IMR-90 (cell line): ENCODE results near the gene ADAMTSL1. TPM values are rescaled to one million over a fixed set of nuclear protein-coding genes. Genes with fewer than 3 reads are reported as not detected.

ENCODE experiments used
- ATAC-seq: fragments of 200-7000 bp; cut with Tn5 transposase; 2 replicates; pipeline ENCODE4 v1.9.1; 2020; ENCODE audit warnings: low read depth, mild to moderate bottlenecking, moderate library complexity
- BruUV-seq: library from RNA; stranded (reverse); fragments of 400-500 nt; replicated peaks from 2 replicates; lab custom pipeline; 2021; lab: Mats Ljungman, UMichigan
- CTCF ChIA-PET: fragments of 300-600 bp; formaldehyde crosslinking; extraction: SDS; loops from one replicate; lab custom pipeline; 2021; ENCODE audit warnings: antibody characterized with exemption; lab: Yijun Ruan, JAX
- POLR2A ChIA-PET: fragments of 300-600 bp; sonication (Branson Sonifier 250); formaldehyde crosslinking; loops from one replicate; lab custom pipeline; 2022; ENCODE audit warnings: antibody characterized with exemption; ENCODE audit not compliant: unreplicated experiment; lab: Charles Lee
- DNase-seq: peaks from one replicate; pipeline ENCODE4 v3.0.0; 2013
- H2AFZ ChIP-seq: replicated peaks from 2 replicates; pipeline ENCODE3; 2013; ENCODE audit warnings: low read length, mild to moderate bottlenecking; ENCODE audit not compliant: poor library complexity
- H2AK5ac ChIP-seq: 2 replicates; pipeline ENCODE4 v1.6.1; 2013; ENCODE audit warnings: low read depth, low read length, inconsistent platforms
- H2AK9ac ChIP-seq: replicated peaks from 2 replicates; pipeline ENCODE3; 2013; ENCODE audit warnings: mild to moderate bottlenecking, low read depth, low read length, moderate library complexity; ENCODE audit not compliant: poor library complexity
- H2BK120ac ChIP-seq: 2 replicates; pipeline ENCODE4 v1.6.1; 2013; ENCODE audit warnings: low read depth, low read length, inconsistent platforms
- H2BK15ac ChIP-seq: 3 replicates; pipeline ENCODE4 v1.6.1; 2013; ENCODE audit warnings: low read depth, low read length, inconsistent platforms
- H2BK20ac ChIP-seq: 2 replicates; pipeline ENCODE4 v1.6.1; 2013; ENCODE audit warnings: low read depth, mild to moderate bottlenecking, inconsistent platforms, low read length, moderate library complexity
- H2BK5ac ChIP-seq: 2 replicates; pipeline ENCODE4 v1.6.1; 2013; ENCODE audit warnings: mild to moderate bottlenecking, low read depth, low read length, inconsistent platforms; ENCODE audit not compliant: poor library complexity, severe bottlenecking
- H3K14ac ChIP-seq: replicated peaks from 2 replicates; pipeline ENCODE4 v1.6.1; 2013; ENCODE audit warnings: low read depth, low read length, inconsistent platforms
- H3K18ac ChIP-seq: 2 replicates; pipeline ENCODE4 v1.6.1; 2013; ENCODE audit warnings: low read depth, low read length, control low read depth
- H3K23ac ChIP-seq: 2 replicates; pipeline ENCODE4 v1.6.1; 2013; ENCODE audit warnings: low read depth, low read length, inconsistent platforms
- H3K27ac ChIP-seq: 2 replicates; pipeline ENCODE4 v1.5.1; 2013; ENCODE audit warnings: mild to moderate bottlenecking, control low read depth, low read length; ENCODE audit not compliant: insufficient read depth
- H3K27me3 ChIP-seq: 2 replicates; pipeline ENCODE4 v1.6.1; 2013; ENCODE audit warnings: low read length; ENCODE audit not compliant: control insufficient read depth, insufficient read depth
- H3K36me3 ChIP-seq: 2 replicates; pipeline ENCODE4 v1.6.1; 2013; ENCODE audit warnings: low read length, mixed read lengths; ENCODE audit not compliant: control insufficient read depth, insufficient read depth
- H3K4ac ChIP-seq: 2 replicates; pipeline ENCODE4 v1.6.1; 2013; ENCODE audit warnings: low read depth, low read length, inconsistent platforms
- H3K4me1 ChIP-seq: 2 replicates; pipeline ENCODE4 v1.6.1; 2013; ENCODE audit warnings: low read length, mixed read lengths; ENCODE audit not compliant: control insufficient read depth, insufficient read depth
- H3K4me2 ChIP-seq: 2 replicates; pipeline ENCODE4 v1.6.1; 2013; ENCODE audit warnings: low read depth, mild to moderate bottlenecking, control low read depth, low read length, moderate library complexity
- H3K4me3 ChIP-seq: 2 replicates; pipeline ENCODE4 v1.5.1; 2013; ENCODE audit warnings: low read depth, mild to moderate bottlenecking, control low read depth, low read length, moderate library complexity; ENCODE audit not compliant: insufficient read depth
- H3K56ac ChIP-seq: 2 replicates; pipeline ENCODE4 v1.6.1; 2013; ENCODE audit warnings: low read length, inconsistent platforms; ENCODE audit not compliant: insufficient read depth; ENCODE audit errors: extremely low read depth
- H3K79me1 ChIP-seq, 2 experiments: 2 replicates each; pipeline ENCODE4 v1.6.1; 2013; ENCODE audit warnings: low read length in 2 of 2, inconsistent platforms in 1 of 2, low read depth in 1 of 2
- H3K9ac ChIP-seq: 2 replicates; pipeline ENCODE4 v1.6.1; 2013; ENCODE audit warnings: low read depth, low read length, control low read depth
- H3K9me1 ChIP-seq: 2 replicates; pipeline ENCODE4 v1.6.1; 2013; ENCODE audit warnings: low read length, inconsistent platforms; ENCODE audit not compliant: insufficient read depth
- H3K9me3 ChIP-seq: 2 replicates; pipeline ENCODE4 v1.6.1; 2013; ENCODE audit warnings: low read length; ENCODE audit not compliant: control insufficient read depth, insufficient read depth
- H4K20me1 ChIP-seq: 2 replicates; pipeline ENCODE4 v1.6.1; 2013; ENCODE audit warnings: low read length, inconsistent platforms; ENCODE audit not compliant: insufficient read depth
- H4K5ac ChIP-seq: 2 replicates; pipeline ENCODE4 v1.6.1; 2013; ENCODE audit warnings: mild to moderate bottlenecking, low read depth, low read length, control low read depth
- H4K8ac ChIP-seq, 2 experiments: 2 replicates each; pipeline ENCODE4 v1.6.1; 2013; ENCODE audit warnings: low read depth in 2 of 2, low read length in 2 of 2, control low read depth in 1 of 2, inconsistent platforms in 1 of 2
- H4K91ac ChIP-seq: 2 replicates; pipeline ENCODE4 v1.6.1; 2013; ENCODE audit warnings: low read depth, low read length, inconsistent platforms; ENCODE audit not compliant: insufficient read depth
- ELK1 ChIP-seq: fragments of 150-350 bp; IDR thresholded peaks from 2 replicates; pipeline ENCODE4 v1.6.1; 2016; ENCODE audit warnings: low read depth, mild to moderate bottlenecking, low read length, moderate library complexity, borderline replicate concordance
- FOS ChIP-seq: fragments of 150-350 bp; IDR thresholded peaks from 2 replicates; pipeline ENCODE4 v1.6.1; 2016; ENCODE audit warnings: low read depth, low read length
- MAFK ChIP-seq: IDR thresholded peaks from 2 replicates; pipeline ENCODE4 v1.6.1; 2012; ENCODE audit warnings: low read depth, low read length, improper control_type of control experiment
- MAZ ChIP-seq: IDR thresholded peaks from 2 replicates; pipeline ENCODE4 v1.6.1; 2012; ENCODE audit warnings: low read depth, mild to moderate bottlenecking, low read length, improper control_type of control experiment, moderate library complexity, borderline replicate concordance
- NFE2L2 ChIP-seq: fragments of 150-350 bp; IDR thresholded peaks from 2 replicates; pipeline ENCODE4 v1.6.1; 2016; ENCODE audit warnings: low read depth, mild to moderate bottlenecking, low read length
- POLR2A ChIP-seq: IDR thresholded peaks from 2 replicates; pipeline ENCODE4 v1.6.1; 2012; ENCODE audit warnings: mild to moderate bottlenecking, low read depth, low read length
- RFX5 ChIP-seq: IDR thresholded peaks from 2 replicates; pipeline ENCODE4 v1.8.0; 2012; ENCODE audit warnings: low read depth, mild to moderate bottlenecking, low read length, moderate library complexity
- WGBS, 2 experiments: methylation state at CpG; one replicate each; pipeline versions ENCODE4 v1.1.5 to v1.1.7; 2013; ENCODE audit warnings: missing lambda C conversion rate in 2 of 2; ENCODE audit not compliant: insufficient read length in 1 of 2; ENCODE audit errors: extremely low coverage in 2 of 2; 5-methylcytosine and 5-hydroxymethylcytosine counted together
- dilution Hi-C: fragments of 300-500 bp; cut with HindIII; formaldehyde crosslinking; loops from one replicate; pipeline ENCODE4 v1.14.3; 2018; ENCODE audit warnings: low sequenced_read_pairs; ENCODE audit not compliant: unreplicated experiment
- in situ Hi-C: fragments of 300-500 bp; cut with MboI; formaldehyde crosslinking; loops from 3 replicates; pipeline ENCODE4 v1.14.3; 2019; ENCODE audit warnings: low sequenced_read_pairs, inconsistent platforms, mixed read lengths
- intact Hi-C: fragments of 100-400 bp; cut with micrococcal nuclease; formaldehyde crosslinking; loops from 2 replicates; pipeline ENCODE4 v1.10.0; 2022
- polyA plus RNA-seq, 3 experiments: library from polyadenylated mRNA; depleted of rRNA; stranded (reverse); fragments of >200 nt; gene quantifications; 2 replicates each; pipeline ENCODE4 v1.2.3, GENCODE V29; 2012; ENCODE audit warnings: low replicate concordance in 1 of 3
- total RNA-seq: library from RNA; depleted of rRNA; stranded (reverse); fragments of >200 nt; gene quantifications from 2 replicates; pipeline ENCODE4 v1.2.3, GENCODE V29; 2012
- TF ChIP-seq, protein P1 (sequence below): conservative IDR thresholded peaks from 2 replicates; pipeline ENCODE4 v1.5.1; 2012; ENCODE audit warnings: mild to moderate bottlenecking, low read depth, low read length, improper control_type of control experiment
- TF ChIP-seq, protein P2 (sequence below): fragments of 150-350 bp; IDR thresholded peaks from 2 replicates; pipeline ENCODE4 v1.6.1; 2017; ENCODE audit warnings: mild to moderate bottlenecking, antibody characterized with exemption, low read length, low read depth

The ADAMTSL1 gene
- total and polyA plus RNA-seq, 2 of the 4 experiments (the other 2 are of a cell fraction) = 38.2 to 62.2 TPM

DNA sequence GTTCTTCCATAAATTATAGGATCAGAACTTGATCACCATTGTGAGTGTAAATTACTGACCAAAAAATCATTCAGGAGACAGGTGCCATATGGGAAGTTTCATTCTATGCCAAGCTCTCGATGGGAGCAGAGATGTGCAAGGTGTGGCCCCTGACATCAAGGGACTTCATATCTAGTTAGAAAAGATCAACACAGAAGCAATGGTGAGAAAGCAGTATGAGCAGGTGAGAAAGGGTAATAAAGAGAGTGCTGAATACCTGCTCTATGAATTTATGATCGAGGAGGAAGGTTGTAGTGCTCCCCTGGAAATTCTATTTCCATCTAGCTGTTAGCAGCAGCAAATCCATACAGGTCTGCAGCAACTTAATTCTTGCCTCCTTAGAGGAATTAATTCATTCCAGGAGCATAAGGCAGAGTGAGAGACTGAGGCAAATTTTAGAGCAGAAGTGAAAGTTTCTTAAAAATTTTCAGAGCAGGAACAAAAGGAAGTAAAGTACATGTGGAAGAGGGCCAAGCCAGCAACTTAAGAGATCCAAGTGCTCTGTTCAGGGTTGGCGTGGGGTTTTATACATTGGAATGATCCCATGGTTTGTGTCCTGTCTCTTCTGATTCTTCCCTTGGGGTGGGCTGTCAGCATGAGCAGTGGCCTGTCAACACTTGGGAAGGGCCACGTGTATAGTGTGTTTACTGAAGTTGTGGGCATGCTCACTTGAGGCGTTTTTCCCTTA is 377.3 kb downstream of the ADAMTSL1 start:
- CTCF ChIA-PET = no interaction called here
- no peak overlapping the region for H3K27ac ChIP-seq
- no peak overlapping the region for H2BK15ac ChIP-seq
- intact Hi-C loops = no loop called here
- H3K4me2 ChIP-seq = no peak overlapping the region
- H4K91ac ChIP-seq = no peak overlapping the region
- H3K27me3 ChIP-seq = no peaks in the 10 kb centered on the region
- no peaks in the 10 kb centered on the region for H3K36me3 ChIP-seq
- whole genome bisulfite sequencing, 2 experiments = 67% methylated on average over 1 of the region's 5 CpGs; no CpG with 5 or more reads in 1 of the 2 experiments
- no peak for ATAC-seq
- no peak overlapping the region for H4K8ac ChIP-seq
- no peaks in the 10 kb centered on the region for H3K4me1 ChIP-seq
- H3K18ac ChIP-seq = no peak overlapping the region
- in situ Hi-C loops = no loop called here
- H2BK5ac ChIP-seq = no peak overlapping the region
- no peak overlapping the region for H2AFZ ChIP-seq
- no peak overlapping the region for H3K23ac ChIP-seq
- no peak overlapping the region for H3K4ac ChIP-seq
- BruUV-seq = no TSS peak
- no peaks in the 10 kb centered on the region for H3K79me1 ChIP-seq
- no peak overlapping the region for H2BK20ac ChIP-seq
- no peak overlapping the region for H4K5ac ChIP-seq
- dilution Hi-C loops = no loop called here
- no peaks in the 10 kb centered on the region for H3K9me3 ChIP-seq
- DNase-seq = no peak
- H3K4me3 ChIP-seq = no peak overlapping the region
- H4K20me1 ChIP-seq = no peaks in the 10 kb centered on the region
- no peak overlapping the region for H2AK9ac ChIP-seq
- TF ChIP-seq FOS (no peak), RFX5 (no peak), POLR2A (no peak), ELK1 (no peak), MAZ (no peak), NFE2L2 (no peak), MAFK (no peak)
- TF ChIP-seq, protein P1, sequence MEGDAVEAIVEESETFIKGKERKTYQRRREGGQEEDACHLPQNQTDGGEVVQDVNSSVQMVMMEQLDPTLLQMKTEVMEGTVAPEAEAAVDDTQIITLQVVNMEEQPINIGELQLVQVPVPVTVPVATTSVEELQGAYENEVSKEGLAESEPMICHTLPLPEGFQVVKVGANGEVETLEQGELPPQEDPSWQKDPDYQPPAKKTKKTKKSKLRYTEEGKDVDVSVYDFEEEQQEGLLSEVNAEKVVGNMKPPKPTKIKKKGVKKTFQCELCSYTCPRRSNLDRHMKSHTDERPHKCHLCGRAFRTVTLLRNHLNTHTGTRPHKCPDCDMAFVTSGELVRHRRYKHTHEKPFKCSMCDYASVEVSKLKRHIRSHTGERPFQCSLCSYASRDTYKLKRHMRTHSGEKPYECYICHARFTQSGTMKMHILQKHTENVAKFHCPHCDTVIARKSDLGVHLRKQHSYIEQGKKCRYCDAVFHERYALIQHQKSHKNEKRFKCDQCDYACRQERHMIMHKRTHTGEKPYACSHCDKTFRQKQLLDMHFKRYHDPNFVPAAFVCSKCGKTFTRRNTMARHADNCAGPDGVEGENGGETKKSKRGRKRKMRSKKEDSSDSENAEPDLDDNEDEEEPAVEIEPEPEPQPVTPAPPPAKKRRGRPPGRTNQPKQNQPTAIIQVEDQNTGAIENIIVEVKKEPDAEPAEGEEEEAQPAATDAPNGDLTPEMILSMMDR = no peak
- TF ChIP-seq, protein P2, sequence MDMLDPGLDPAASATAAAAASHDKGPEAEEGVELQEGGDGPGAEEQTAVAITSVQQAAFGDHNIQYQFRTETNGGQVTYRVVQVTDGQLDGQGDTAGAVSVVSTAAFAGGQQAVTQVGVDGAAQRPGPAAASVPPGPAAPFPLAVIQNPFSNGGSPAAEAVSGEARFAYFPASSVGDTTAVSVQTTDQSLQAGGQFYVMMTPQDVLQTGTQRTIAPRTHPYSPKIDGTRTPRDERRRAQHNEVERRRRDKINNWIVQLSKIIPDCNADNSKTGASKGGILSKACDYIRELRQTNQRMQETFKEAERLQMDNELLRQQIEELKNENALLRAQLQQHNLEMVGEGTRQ = no peak
- H3K9me1 ChIP-seq = no peaks in the 10 kb centered on the region
- H3K14ac ChIP-seq = no peak overlapping the region
- no peak overlapping the region for H2AK5ac ChIP-seq
- H3K56ac ChIP-seq = no peak overlapping the region
- no peak overlapping the region for H3K9ac ChIP-seq
- POLR2A ChIA-PET = no interaction called here
- H2BK120ac ChIP-seq = no peak overlapping the region
